Right renal cortex interstitium (tissue), 3 donors: ENCODE results near the gene PTPN2. TPM values are rescaled to one million over a fixed set of nuclear protein-coding genes. Genes with fewer than 3 reads are reported as not detected.
"Not testable (repeated sequence)": the region's sequence is repeated elsewhere in the genome, so short reads cannot be mapped to it uniquely, and the experiment has no call there.

Experiments
- DNase-seq, 3 donors: peaks; one replicate each; pipeline ENCODE4 v3.0.0-alpha.2; 2013; ENCODE audit warnings: low read depth in 3 of 3, low spot score in 2 of 3
- polyA plus RNA-seq, 3 donors: library from polyadenylated mRNA; unstranded; fragments of 120-200 nt; gene quantifications; one replicate each; pipeline ENCODE4 v1.2.1, GENCODE V29; 2013; ENCODE audit not compliant: insufficient read length in 3 of 3

Gene PTPN2
- polyA plus RNA-seq, 3 donors: 55.4 to 57.9 (median 57.8) TPM

DNA sequence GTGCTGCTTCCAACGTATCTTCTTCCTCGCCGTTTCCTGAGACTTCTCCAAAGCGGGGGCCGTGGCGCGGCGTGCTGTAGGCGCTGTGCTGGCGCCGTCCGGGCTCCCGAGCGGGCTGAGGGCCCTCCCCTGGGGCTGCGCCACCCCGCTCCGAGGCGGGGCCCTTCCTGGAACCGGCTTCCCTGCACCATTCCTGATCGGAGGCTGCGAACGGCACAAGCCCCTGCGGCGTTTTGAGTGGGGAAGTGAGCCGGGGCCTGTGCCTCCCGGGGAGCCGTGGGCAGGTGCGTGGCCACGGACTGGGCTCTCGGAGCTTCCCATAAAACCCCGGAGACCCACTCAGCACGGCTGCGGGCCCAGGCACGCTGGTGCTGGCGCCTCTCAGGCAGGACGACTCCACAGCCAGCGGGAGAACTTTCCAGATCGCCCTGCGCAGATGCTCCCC lies 106.5 kb downstream of the PTPN2 start:
- DNase-seq: no peak

DNA sequence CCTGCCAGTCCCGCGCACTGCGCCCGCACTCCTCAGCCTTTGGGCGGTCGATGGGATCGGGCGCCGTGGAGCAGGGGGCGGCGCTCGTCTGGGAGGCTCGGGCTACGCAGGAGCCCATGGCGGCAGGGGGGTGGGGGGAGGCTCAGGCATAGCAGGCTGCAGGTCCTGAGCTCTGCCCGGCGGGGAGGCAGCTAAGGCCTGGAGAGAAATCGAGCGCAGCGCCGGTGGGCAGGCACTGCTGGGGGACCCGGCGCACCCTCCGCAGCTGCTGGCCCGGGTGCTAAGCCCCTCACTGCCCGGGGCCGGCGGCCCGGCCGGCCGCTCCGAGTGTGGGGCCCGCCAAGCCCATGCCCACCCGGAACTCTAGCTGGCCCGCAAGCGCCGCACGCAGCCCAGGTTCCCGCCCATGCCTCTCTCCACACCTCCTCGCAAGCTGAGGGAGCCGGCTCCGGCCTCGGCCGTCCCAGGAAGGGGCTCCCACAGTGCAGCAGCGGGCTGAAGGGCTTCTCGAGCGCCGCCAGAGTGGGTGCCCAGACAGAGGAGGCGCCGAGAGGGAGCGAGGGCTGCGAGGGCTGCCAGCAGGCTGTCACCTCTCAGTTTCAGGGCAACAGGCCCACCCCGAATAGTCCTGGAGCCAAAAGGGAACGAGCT lies 107.1 kb downstream of the PTPN2 start:
- no peak for DNase-seq

DNA sequence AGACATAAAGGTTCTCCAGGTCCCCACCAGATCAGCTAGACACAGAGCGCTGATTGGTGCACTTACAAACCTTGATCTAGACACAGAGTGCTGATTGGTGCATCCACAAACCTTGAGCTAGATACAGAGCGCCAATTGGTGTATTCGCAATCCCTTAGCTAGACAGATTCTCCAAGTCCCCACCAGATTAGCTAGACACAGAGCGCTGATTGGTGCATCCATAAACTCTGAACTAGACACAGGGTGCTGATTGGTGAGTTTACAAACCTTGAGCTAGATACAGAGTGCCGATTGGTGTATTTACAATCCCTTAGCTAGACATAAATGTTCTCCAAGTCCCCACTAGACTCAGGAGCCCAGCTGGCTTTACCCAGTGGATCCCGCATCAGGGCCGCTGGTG lies 107.6 kb downstream of the PTPN2 start:
- not testable (repeated sequence) for DNase-seq

DNA sequence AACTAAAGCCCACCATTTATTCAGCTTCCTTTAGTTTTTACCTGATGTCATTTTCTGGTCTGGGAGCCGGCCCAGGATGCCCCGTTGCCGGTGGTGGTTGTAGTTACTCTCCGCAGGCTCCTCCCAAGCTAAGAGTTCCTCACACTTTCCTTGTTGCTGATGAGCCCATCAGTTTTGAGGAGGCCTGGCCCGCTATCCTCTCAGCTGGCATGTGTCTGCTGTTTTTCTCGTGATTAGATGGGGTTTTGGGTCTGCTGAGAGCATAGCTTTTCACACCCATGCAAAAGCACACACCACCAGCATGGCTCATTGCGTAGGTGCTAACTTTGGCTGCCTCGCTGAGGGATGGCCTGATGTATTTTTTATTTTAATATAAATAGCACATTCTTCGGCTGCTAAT lies 109.1 kb downstream of the PTPN2 start:
- DNase-seq: no peak

- DNase-seq: no peak
These were observed 110.7 kb downstream of the PTPN2 start for GRCh38 chr18:12773369-12773768.

GRCh38 chr18:12772111-12772510 lies 111.9 kb downstream of the PTPN2 start:
- no peak for DNase-seq

DNA sequence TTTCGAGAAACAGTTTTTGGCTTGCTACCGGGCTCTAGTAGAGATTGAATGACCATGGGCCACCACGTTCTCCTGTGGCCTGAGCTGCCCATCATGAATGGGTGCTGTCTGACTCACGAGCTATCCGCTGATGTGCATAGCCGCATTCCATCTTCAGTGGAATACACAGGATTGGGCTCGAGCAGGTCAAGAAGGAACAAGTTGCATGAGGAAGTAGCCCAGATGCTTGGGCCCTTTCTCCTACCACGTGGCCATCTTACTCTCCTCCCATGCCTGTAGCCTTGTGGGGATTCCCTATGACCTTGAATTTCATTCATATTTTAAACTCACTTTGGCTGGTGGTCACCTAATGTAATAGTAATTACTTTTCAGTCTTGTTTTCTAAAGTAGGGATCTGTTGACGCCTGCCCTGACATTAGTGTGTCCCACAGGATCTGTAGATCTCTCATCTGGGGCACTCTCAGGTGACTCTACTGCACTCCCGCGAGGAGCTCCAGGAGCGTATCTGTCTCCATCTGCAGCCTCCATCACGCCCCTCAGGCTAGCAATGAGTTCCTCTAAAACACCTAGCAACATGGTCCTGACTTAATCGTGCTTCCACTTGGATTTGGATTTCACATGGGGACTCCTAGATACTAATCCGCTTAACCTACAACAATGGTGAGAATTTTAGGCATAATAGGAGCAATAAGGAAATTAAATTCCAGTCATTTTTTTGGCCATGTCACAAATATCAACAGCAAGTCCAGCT lies 113.4 kb downstream of the PTPN2 start:
- no peak for DNase-seq

DNA sequence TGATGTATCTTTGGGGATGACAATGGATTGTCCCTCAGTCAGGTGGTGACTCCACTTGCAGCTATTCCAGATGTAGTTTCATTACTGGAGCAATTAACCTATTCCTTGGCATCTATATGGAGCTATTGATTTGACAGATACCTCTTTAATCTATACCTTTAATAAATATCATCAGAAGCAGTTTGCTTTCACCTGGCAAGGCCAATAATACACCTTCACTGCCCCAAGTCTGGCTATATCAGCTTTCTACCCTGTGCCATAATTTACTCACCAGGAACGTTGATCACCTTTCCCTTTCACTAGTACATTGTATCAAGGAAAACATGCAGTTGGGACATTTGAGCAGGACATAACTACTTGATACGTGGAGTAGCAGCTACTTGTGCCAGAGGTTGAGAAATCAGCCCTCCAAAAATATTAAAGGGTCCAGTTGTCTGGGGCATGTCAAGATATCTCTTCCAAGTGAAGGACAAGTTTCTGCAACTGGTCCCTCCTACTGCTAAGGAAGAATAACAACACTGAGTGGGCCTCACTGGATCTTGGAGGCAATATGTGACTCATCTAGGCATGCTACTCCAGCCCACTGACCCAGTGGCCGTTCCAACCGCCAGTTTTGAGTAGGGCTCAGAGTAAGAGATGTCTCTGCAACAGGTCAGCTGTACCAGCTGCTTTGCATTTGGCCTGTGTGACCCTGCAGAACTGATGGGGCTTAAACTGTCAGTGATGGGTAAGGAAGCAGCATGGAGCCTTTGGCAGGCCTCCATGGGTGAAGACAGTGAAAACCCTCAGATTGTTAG lies 114.2 kb downstream of the PTPN2 start:
- no peak for DNase-seq

DNA sequence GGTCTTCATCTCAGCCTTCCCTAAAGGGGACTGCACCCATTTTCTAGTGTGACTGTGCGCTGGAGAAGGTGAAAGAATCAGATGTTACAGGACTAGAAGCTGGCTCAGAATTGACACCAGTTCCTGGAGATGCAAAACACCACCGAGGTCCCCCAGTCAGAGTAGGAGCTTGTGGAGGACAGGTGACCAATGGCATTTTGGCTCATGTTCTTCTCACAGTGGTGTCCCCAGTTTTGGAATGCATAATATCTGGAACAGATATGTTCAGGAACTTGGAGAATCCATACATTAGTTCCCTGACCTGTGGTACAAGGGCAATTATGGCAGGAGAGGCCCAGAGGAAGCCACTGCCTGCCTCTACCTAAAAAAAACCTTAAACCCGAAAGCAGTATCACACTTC lies 114.9 kb downstream of the PTPN2 start:
- DNase-seq: no peak

DNA sequence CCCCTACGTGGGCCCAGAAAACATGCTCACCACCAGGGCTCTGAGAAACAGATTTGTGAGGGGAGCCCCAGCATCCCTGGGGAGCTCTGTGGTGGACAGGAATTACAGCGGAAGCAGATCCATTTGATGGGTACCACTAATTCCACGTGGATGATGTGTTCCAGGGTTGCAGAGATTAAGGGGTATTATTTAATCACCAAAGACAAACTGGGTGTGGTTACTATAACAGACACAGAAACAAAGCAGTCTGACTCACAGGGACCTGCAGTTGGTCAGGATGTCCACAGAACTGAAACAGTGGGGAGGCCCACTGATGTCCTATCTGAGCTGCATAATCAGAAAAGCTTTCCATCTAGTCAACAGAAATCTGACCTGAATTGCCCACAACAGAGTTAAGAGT lies 115.4 kb downstream of the PTPN2 start:
- no peak for DNase-seq

GRCh38 chr18:12767580-12768155 lies 116.4 kb downstream of the PTPN2 start:
- no peak for DNase-seq

GRCh38 chr18:12766986-12767433 lies 117.0 kb downstream of the PTPN2 start:
- no peak for DNase-seq

- DNase-seq: no peak
These were observed 118.5 kb downstream of the PTPN2 start for GRCh38 chr18:12765586-12765985.

- DNase-seq: no peak
These were observed 118.9 kb downstream of the PTPN2 start for GRCh38 chr18:12765126-12765525.

DNA sequence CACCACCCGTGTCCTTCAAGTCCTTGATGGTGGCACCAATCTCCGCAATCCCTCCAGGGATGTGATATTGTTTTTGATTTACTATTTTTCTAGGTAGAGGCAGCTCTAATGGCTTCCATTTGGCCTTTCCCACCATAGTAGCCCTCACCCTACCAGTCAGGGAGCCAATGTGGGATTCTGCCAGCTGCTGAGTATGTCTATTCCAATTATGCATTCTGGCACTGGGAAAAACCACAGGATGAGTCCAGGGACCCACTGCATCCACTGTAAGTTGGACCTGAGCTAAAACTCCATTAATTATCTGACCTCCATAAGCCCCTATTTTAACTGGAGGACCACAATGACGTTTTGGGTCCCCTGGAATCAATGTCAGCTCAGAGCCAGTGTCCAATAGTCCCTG lies 125.5 kb downstream of the PTPN2 start:
- not testable (repeated sequence) for DNase-seq

DNA sequence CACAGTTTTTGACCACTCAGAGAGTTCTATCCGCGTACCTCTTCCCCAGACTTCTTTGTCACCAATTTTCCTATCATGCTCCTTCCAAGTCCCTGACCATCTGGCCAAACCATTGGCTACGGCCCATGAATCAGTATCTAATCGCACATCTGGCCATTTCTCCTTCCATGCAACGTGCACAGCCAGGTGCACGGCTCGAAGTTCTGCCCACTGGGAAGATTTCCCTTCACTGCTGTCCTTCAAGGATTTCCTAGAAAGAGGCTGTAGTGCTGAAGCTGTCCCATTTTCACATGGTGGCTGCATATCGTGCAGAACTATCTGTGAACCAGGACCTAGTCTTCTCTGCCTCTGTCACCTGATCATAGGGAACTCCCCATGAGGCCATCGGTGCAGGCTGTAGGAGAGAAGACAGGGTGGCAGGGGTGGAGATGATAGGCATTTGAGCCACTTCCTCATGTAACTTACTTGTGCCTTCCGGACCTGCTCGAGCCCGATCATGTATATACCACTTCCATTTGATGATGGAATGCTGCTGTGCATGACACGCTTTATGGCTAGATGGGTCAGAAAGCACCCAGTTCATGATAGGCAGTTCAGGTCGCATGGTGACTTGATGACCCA lies 127.3 kb downstream of the PTPN2 start:
- not testable (repeated sequence) for DNase-seq

DNA sequence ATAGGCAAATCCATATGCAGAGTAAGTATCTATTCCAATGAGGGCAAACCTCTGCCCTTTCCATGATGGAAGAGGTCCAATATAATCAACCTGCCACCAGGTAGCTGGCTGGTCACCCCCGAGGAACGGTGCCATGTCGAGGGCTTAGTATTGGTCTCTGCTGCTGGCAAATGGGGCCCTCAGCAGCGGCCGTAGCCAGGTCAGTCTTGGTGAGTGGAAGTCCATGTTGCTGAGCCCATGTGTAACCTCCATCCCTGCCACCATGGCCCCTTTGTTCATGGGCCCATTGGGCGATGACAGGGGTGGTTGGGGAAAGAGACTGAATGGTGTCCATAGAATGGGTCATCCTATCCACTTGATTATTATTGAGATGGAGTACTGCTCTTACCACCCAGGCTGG lies 128.4 kb downstream of the PTPN2 start:
- DNase-seq: not testable (repeated sequence)

DNA sequence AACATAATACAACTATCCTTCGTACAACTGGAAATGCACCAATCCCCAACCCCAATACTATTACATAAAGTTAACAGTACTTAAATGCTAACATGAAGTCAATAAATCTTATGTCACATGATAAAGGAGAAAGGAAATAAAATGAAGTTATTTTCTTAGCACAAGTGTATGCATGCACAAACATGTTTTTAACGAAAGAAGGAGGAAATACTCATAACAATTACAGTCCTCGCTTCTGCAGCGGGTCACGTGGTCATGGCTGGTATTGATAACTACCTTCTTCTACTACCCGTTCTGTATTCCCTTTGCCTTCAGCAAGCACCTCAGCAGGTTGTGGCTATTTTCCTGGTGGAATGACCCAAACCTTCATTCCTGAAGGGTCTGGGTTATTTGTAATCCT lies 129.5 kb downstream of the PTPN2 start:
- no peak for DNase-seq

DNA sequence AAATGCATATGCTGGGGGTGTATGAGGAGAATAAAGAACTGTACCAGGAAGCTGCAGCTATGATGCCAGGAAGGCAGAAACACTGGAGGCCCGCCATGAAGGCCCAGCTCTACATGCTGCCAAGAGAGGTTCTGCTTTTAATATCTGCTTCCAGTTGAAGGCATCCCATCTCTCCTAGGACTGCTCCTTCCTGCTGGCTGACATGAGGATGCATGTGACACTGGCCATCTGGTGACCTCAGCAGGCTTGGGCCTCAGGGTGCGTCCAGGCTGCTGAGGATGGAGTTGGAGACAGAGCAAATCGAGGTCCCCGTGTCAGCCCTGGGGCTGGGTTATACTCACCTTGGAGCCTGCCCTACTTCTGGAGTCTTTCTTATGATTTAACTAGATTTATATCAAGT lies 132.1 kb downstream of the PTPN2 start:
- no peak for DNase-seq

DNA sequence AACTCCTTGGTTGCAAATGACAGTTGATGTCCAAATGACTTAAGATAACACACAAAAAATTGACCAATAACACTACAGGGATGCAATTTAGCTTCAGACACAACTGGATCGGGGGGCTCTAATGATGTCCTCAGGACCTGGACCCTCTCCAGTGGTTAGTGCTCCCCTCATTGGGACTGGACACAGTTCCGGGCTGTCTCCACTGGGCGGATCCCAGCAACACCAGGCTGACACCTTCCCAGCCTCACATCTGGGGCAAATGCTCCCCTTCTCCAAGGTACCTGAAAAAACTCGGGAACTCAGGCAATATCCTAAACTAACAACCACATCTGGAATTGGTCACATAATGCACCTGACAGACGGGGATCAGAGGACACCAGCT lies 132.5 kb downstream of the PTPN2 start:
- DNase-seq: no peak
